GM10266 (cell line): ENCODE measurements around the gene TEX10.

ENCODE experiments used
- DNase-seq: peaks from one replicate; pipeline ENCODE4 v3.0.0; 2012; ENCODE audit errors: extremely low spot score
- CTCF ChIP-seq: IDR thresholded peaks from 2 replicates; pipeline ENCODE4 v1.5.1; 2012; ENCODE audit warnings: mild to moderate bottlenecking, low read depth; ENCODE audit not compliant: control insufficient read depth, insufficient read depth; ENCODE audit errors: missing control alignments

TEX10 gene

GRCh38 chr9:100287186-100287585, 65.6 kb downstream of the TEX10 start:
- no peak for DNase-seq
- TF ChIP-seq CTCF = no peak

GRCh38 chr9:100286257-100286656, 66.5 kb downstream of the TEX10 start:
- DNase-seq = no peak
- no peak for TF ChIP-seq CTCF

- TF ChIP-seq CTCF = no peak
- no peak for DNase-seq
Measured at GRCh38 chr9:100285601-100286000, 67.1 kb downstream of the TEX10 start.

- no peak for TF ChIP-seq CTCF
- no peak for DNase-seq
Measured at GRCh38 chr9:100285080-100285479, 67.7 kb downstream of the TEX10 start.

- no peak for DNase-seq
- TF ChIP-seq CTCF = no peak
Measured at GRCh38 chr9:100284247-100284646, 68.5 kb downstream of the TEX10 start.

- TF ChIP-seq CTCF = no peak
Measured at GRCh38 chr9:100282388-100282719, 70.4 kb downstream of the TEX10 start.

GRCh38 chr9:100281676-100282387, 70.9 kb downstream of the TEX10 start:
- DNase-seq = no peak
- TF ChIP-seq CTCF = no peak

More at GRCh38 chr9:100282388-100282719, 70.4 kb downstream of the TEX10 start:
- no peak for DNase-seq
